Measurements from ENCODE around the gene FTCD.
"Not testable (repeated sequence)": the region's sequence is repeated elsewhere in the genome, so short reads cannot be mapped to it uniquely, and the experiment has no call there.

Gene FTCD

GRCh38 chr21:46111857-46112724 is 43.3 kb downstream of the FTCD start:
- no peak for DNase-seq (ENCODE audit: low read depth)

DNA sequence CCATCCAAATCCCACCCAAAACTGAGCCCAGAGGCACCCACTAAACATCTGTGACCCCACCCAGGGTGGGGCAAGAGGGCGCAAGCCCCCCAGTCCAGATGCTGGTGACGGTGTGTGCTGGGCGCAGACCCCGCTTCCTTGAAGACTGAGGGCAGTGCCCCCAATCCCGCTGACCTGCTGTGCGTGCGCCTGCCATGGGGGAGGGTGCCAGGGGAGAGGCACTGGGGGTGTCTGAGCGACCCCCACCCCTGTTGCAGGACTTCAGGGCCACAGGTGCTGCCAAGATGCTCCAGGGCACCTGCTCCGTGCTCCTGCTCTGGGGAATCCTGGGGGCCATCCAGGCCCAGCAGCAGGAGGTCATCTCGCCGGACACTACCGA is 44.2 kb downstream of the FTCD start:
- DNase-seq (ENCODE audit: low read depth): no peak

GRCh38 chr21:46110499-46111192 is 44.7 kb downstream of the FTCD start:
- DNase-seq (ENCODE audit: low read depth): no peak

DNA sequence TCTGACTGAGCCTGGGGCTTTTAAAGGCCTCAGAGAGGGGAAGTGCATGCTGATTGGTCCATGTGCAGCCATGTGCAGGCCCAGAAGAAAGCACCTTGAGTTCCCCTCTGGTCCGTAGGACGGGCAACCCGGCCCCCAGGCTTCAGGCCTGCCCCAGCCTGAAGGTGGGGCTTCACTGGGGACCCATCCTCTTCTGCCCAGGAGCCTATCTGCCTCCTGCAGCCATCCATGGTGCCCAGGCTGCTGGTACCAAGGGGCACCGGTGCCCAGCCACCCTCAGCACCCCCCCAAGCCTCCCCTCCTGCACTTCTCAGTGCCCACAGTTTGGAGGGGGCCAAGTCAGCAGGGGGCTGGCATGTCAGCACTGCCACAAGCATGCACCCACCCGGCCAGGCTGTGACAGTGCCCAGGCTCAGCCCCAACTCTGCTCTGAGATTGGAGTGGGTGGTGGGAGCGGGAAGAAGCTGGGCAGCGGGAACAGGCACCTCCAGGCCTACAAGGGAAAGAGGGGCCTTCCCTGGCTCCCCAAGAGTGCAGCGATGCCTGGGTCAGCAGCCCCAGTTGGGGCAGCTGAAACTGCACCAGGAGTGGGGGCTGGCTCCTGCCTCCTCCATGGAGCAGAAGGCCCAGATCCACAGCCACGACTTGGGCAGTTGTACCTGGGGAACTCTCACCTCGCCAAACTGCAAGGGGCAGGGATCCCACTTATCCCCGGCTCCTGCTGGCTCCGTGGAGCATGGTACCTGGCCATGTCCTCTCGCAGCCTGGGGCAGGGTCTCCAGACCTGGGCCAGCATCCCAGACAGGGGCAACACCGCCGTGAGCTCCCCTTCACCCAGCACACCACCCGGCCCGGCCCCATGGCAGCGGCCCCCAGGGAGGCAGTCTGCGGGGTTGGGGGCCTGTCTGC is 45.8 kb downstream of the FTCD start:
- DNase-seq (ENCODE audit: low read depth): no peak

- DNase-seq (ENCODE audit: low read depth): no peak
These were observed 46.5 kb downstream of the FTCD start for GRCh38 chr21:46108827-46109312.

DNA sequence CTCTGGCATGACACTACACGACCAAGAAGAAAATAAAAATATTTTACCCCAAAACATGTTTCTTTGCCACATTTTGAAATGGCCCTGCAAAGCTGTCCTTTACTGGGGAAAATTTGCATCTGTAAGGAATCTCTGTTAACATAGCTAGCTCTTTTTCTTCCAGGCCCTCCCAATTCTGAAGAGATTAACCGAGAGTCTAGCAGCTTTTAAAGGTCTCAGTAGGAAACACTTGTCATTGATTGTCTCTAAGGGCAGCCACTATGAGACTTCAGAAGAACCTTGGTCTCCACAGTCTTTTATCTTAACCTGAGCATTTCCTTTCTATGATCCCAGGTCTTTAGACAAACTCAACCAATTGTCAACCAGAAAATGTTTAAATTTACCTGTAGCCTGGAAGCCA is 48.0 kb downstream of the FTCD start:
- DNase-seq (ENCODE audit: low read depth): not testable (repeated sequence)

DNA sequence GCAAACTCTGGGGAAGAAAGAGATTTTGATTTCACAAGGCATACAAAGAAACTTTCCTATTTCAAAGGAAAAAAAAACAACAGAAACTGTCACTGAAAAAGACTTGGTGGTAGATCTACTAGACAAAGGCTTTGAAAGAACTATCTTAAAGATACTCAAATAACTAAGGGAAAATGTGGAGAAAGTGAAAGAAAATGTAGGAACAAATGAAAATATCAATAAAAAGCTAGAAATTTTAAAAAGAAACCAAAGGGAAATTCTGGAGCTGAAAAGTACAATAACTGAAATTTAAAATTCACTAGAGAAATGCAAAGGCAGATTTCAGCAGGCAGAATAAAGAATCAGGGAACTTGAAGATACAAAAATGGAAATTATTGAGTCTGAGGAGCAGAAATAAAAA is 51.3 kb downstream of the FTCD start:
- DNase-seq (ENCODE audit: low read depth): no peak

DNA sequence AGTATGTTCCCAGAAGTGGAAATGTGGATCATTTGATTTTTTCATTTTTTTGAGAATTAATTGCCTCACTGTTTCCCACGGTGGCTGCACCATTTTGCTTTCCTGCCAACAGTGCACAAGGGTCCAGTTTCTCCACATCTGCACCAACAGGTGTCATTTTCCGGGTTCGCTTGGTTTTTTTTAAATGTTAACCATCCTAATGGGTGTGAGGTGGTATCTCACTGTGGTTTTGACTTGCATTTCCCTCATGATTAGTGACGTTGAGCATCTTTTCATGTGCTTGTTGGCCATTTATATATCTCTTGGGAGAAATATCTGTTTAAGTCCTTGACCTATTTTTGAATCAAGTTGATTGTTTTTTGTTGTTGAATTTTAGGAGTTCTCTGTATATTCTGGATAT is 54.5 kb downstream of the FTCD start:
- DNase-seq (ENCODE audit: low read depth): no peak

DNA sequence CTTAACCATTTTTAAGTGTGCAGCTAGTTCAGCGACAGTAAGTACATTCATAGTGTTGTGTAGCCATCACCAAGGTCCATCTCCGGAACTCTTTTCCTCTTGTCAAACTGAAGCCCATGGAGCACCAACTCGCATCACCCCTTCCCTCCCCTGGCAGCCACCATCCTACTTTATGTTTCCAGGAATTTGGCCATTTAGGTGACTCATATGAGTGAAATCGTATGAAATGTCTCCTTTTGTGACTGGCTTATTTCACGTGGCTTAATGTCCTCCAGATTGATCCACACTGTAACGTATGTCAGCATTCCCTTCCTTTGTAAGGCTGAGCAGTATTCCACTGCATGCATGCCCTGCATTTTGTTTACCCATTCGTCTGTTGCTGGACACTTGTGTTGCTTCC is 55.0 kb downstream of the FTCD start:
- no peak for DNase-seq (ENCODE audit: low read depth)

DNA sequence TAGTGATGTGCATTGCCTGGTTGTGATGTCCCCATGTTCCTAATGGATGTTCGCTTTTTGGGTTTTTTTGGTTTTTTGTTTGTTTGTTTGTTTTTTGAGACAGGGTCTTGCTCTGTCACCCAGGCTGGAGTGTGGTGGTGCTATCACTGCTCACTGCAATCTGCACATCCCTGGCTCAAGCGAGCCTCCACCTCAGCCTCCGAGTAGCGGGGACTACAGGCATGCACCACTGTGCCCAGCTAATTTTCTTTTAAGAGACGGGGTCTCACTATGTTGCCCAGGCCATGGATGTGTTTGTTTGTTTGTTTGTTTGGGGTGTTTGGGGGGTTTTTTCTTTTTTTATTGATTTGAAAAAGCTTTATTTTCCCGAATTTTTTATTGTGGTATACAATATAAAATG is 55.4 kb downstream of the FTCD start:
- no peak for DNase-seq (ENCODE audit: low read depth)

- no peak for DNase-seq (ENCODE audit: low read depth)
These were observed 55.9 kb downstream of the FTCD start for GRCh38 chr21:46099476-46099875.

DNA sequence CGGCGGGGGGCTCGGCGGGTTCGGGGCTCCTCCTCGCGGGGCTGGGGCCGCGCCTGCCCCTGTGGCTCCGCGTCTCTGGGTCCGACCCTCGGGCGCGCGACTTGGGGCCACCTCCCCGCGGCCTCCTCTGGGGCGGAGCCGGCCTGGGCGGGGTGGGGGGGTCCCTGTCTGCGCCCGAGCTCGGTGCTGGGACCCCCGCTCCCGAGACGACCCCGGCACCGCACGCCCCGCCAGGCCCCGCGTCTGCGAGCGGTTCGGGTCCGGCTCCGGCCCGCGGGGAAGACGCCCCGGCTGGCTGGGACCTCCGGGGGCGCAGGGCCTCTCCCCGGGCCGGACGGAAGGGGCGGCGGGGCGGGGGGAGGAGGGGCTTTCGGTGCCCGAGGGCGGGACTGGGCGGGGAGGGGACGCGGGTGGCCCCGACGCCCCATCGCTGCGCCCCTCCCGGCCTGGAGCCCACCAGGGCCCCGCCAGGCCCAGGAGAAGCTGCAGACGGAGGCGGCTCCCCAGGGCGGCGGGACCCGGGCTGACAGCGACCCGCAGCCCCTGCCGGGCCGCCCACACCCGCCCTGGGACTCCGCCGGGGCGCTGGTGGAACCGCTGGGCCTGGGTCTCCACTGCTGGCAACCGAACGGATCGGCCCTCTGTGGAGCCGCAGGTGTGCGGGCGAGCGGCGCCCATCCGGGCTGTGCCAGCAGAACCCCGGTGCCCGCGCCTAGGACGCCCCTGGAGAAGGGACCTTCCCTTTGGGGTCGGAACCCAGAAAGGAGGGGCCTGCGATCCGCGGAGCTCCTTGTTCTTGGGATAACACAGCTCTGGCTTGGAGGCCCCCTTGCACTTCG is 56.9 kb downstream of the FTCD start:
- DNase-seq (ENCODE audit: low read depth): no peak

DNA sequence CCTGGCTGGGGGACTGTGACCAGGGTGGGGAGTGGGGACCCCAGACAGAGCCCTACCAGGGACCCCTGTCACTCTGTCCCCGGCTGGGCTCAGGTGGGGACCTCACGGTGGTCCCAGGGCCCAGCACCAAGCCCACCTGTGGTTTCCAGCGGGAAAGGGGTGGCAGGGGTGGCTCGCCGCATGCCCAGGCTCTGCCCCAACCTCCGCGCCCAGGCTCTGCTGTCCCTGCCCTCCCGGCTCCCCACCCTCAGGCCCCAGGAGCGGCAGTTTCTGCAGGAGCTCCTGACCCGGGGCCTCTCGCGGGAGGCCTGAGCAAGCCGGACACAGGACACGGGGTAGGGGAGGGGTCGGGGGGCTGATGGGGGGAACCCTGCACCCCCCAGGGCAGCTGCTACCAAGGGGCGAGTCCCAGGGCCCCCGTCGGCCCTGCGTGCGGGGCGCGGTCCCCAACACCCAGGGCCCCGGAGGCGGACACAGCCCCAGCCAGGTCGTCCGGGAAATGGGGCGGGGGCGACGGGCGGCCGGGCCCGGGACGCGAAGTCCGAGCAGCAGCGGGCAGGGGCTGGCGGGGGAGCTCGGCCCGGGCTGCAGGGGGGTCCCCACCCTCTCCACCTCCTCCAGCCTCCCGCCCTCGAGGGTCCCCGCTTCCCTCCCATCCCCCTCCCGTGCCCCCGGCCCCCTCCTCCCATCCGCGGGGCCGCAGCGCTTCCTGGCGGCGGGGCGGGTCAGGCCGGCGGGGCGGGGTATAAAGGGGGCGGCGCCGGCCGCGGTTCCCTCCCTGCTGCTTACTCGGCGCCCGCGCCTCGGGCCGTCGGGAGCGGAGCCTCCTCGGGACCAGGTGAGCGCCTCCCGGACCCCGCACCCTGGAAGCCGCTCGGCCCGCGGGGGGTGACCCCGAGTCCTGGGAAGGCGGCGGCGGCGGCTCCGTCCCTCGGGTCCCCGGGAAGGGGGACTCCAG is 57.8 kb downstream of the FTCD start, which contains the start of gene COL6A2:
Gene COL6A2, plus strand, starts transcription at position 777 of the 958 bp plus-strand sequence.
- peak; percentile 50 for DNase-seq (ENCODE audit: low read depth)

DNA sequence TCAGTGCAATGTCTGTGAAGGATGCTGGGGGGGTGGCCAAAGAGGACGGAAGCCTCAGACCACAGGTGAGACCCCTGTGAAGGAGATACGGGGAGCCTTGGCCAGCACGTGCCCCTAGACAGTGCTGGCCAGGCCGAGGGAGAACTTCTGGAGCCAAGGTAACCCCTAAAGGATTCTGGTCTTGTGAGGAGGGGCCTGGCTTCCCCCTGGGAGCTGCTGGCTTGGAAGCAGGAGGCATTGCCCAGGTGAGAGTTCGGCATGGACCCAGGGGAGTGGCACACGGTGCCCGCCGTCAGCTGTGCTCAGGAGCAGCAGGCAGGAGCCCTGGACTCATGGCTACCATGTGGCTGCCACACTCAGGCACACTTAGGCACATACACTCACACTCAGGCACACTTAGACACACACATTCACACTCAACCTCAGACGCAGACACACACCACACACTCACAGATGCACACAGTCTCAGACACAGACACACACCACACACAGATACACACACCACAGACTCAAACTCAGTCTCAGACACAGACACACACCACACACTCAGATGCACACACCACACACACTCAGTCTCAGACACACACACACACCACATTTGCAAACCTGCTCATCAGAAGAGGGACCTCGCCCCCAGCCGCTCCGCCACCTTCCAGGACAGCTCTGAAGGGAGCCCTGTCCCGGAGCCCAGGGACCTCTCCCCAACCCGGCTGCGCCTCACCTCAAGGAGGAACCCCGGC is 58.6 kb downstream of the FTCD start:
- no peak for DNase-seq (ENCODE audit: low read depth)

- no peak for DNase-seq (ENCODE audit: low read depth)
These were observed 59.4 kb downstream of the FTCD start for GRCh38 chr21:46095814-46096595.

GRCh38 chr21:46095083-46095719 is 60.2 kb downstream of the FTCD start:
- DNase-seq (ENCODE audit: low read depth): no peak

GRCh38 chr21:46094401-46095082 is 60.8 kb downstream of the FTCD start:
- DNase-seq (ENCODE audit: low read depth): no peak

Data from stimulated activated CD8-positive, alpha-beta memory T cell treated with anti-CD3 and anti-CD28 coated beads, Interleukin-4, amount 100 ng/mL, for 24 hours (primary cell).